Body of pancreas (tissue), 4 donors: Measurements from ENCODE around the gene WDFY1. TPM values are rescaled to one million over a fixed set of nuclear protein-coding genes. Genes with fewer than 3 reads are reported as not detected.

Source experiments
- ATAC-seq: fragments of 150-250 bp; one replicate; pipeline ENCODE4 v1.9.1; 2016
- DNase-seq, 4 donors: peaks; one replicate each; pipeline ENCODE4 v3.0.0-alpha.2; 2019
- H3K27ac ChIP-seq, 4 donors: fragments of 200-600 bp; sonication (generic); 1 replicate in 3 of 4; 2 replicates in 1 of 4; pipeline versions ENCODE4 v1.5.1 to v1.6.1; 2016 to 2019; ENCODE audit warnings: mild to moderate bottlenecking in 1 of 4, mixed read lengths in 1 of 4, moderate library complexity in 1 of 4
- H3K27me3 ChIP-seq, 2 donors: fragments of 200-600 bp; sonication (generic); one replicate each; pipeline ENCODE4 v1.6.0; 2016; ENCODE audit warnings: mild to moderate bottlenecking in 1 of 2
- H3K36me3 ChIP-seq, 2 donors: fragments of 200-600 bp; sonication (generic); replicated peaks in 1 of 2; 2 replicates each; pipeline ENCODE4 v1.5.1; 2016; ENCODE audit warnings: low read depth in 2 of 2; ENCODE audit not compliant: insufficient read depth in 1 of 2
- H3K4me1 ChIP-seq: fragments of 200-600 bp; sonication (generic); one replicate; pipeline ENCODE4 v1.6.0; 2016
- H3K4me3 ChIP-seq, 2 donors: fragments of 200-600 bp; sonication (generic); 1 replicate in 1 of 2; 2 replicates in 1 of 2; pipeline ENCODE4 v1.5.1; 2016 to 2019
- H3K9me3 ChIP-seq, 3 donors: fragments of 200-600 bp; sonication (generic); 1 replicate in 2 of 3; 2 replicates in 1 of 3; pipeline ENCODE4 v1.5.1; 2016
- CTCF ChIP-seq, 7 experiments: fragments of 450-650 bp in 4 of 7; fragments of 200-600 bp in 3 of 7; sonication (generic) in 3 of 7; IDR thresholded peaks; one replicate each; pipeline ENCODE4 v1.5.1; 2016 to 2019; ENCODE audit warnings: antibody characterized with exemption in 7 of 7
- POLR2A ChIP-seq, 3 donors: fragments of 450-650 bp; IDR thresholded peaks; one replicate each; pipeline ENCODE4 v1.6.1; 2016; ENCODE audit warnings: antibody characterized with exemption in 3 of 3, mild to moderate bottlenecking in 2 of 3
- WGBS, 2 donors: methylation state at CpG; one replicate each; pipeline ENCODE4 v1.1.5; 2017; 5-methylcytosine and 5-hydroxymethylcytosine counted together
- intact Hi-C: fragments of 100-400 bp; cut with DNase I; formaldehyde crosslinking; loops from one replicate; pipeline ENCODE4 v1.15.1; 2023
- total RNA-seq, 2 donors: library from RNA; depleted of rRNA; stranded (reverse); fragments of >200 nt; gene quantifications; one replicate each; pipeline ENCODE4 v1.1.0, GENCODE V29; 2016

WDFY1 gene
- total RNA-seq, 2 donors from 2014 or later: 18.9 to 71.5 TPM

DNA sequence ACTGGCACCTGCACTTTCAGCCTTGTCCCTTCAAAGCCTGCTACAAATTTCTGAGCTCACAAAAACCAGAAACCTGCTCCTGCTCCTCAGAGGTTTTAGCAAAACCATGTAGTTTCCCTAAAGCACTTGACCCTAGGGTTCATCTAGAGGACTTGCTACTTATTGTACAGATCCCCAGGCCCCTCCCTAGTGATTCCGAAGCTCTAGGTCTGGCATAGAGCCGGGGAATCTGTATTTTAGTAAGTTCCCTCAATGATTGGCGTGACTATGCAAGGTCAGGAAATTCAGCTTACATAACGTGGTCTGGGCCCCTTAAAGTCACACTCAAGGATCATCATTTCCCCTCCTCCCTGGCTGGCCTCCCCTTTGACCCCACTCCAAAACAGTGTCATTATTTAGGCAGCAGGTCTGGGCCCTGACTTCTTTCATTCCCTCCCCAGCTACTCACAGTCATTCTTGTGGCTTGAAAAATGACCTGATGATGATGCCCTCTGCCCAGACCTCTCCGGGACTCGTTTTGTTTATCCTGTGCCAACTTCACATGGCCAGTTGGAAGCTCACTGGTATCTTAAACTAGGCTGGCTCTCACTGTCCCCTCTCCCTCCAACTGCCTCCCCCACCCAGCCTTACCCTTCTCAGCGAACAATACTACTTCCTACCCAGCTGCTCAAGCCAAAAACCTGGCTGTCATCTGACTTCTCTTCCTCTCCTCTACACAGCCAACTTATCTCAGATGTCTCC, 36.0 kb downstream of the WDFY1 start:
- TF ChIP-seq CTCF (IDR thresholded peaks at IDR 0.05) (no peak), POLR2A (IDR thresholded peaks at IDR 0.05) (no peak)
- no peaks in the 10 kb centered on the region for H3K27me3 ChIP-seq
- 38 to 48% methylated on average over 7 of the region's 7 CpGs for WGBS, 2 donors
- no peaks in the 10 kb centered on the region for H3K9me3 ChIP-seq
- ATAC-seq (no peak), DNase-seq (no peak)
- H3K36me3 ChIP-seq: peaks cover 0 to 2% of the 10 kb centered on the region in 2 donors
- H3K4me3 ChIP-seq: no peak overlapping the region
- intact Hi-C loops: no loop called here
- peak overlapping the region in 3 of 4 donors; percentile 23 to 57 (median 56) for H3K27ac ChIP-seq
- peaks cover 32% of the 10 kb centered on the region for H3K4me1 ChIP-seq

- Histone ChIP-seq H3K4me1 (peaks cover 32% of the 10 kb centered on the region), H3K9me3 (no peaks in the 10 kb centered on the region), H3K27ac (peak overlapping the region in 3 of 4 donors; percentile 23 to 57 (median 56)), H3K4me3 (no peak overlapping the region), H3K27me3 (no peaks in the 10 kb centered on the region), H3K36me3 (peaks cover 0 to 2% of the 10 kb centered on the region in 2 donors)
- DNase-seq (peak in 2 of 4 donors; percentile 19 to 47), ATAC-seq (peak; percentile 71)
- intact Hi-C loops: no loop called here
- 25 to 33% methylated on average over 8 of the region's 8 CpGs for WGBS, 2 donors
- TF ChIP-seq CTCF (IDR thresholded peaks at IDR 0.05) (no peak), POLR2A (IDR thresholded peaks at IDR 0.05) (no peak)
Observed at GRCh38 chr2:223908304-223908998, 36.7 kb downstream of the WDFY1 start.

DNA sequence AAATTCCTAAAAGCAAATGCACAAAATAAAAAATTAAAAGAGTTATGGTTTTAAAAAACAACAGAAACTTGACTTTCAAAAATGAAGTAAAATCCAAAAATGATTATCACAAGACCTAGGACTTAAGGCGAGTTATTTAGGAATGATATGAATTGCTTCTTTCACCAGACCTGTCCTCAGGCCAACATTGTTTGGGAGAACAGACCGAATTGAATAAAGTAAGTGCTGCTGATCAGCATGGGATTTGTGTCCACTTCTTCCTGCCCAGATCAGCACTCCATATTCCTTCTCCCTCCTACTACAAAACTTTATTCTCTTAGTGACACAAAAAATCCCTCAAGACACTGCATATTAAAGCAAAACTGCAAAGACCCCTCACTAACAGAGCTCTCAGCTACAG, 39.1 kb downstream of the WDFY1 start:
- WGBS, 2 donors: 70 to 84% methylated on average over 2 of the region's 2 CpGs
- Histone ChIP-seq H3K4me3 (no peak overlapping the region), H3K27me3 (no peaks in the 10 kb centered on the region), H3K36me3 (peaks cover 0 to 2% of the 10 kb centered on the region in 2 donors), H3K27ac (no peak overlapping the region), H3K4me1 (peaks cover 32% of the 10 kb centered on the region), H3K9me3 (no peaks in the 10 kb centered on the region)
- ATAC-seq: no peak
- no peak for DNase-seq
- TF ChIP-seq CTCF (IDR thresholded peaks at IDR 0.05): no peak
- TF ChIP-seq POLR2A (IDR thresholded peaks at IDR 0.05): no peak
- intact Hi-C loops: no loop called here

DNA sequence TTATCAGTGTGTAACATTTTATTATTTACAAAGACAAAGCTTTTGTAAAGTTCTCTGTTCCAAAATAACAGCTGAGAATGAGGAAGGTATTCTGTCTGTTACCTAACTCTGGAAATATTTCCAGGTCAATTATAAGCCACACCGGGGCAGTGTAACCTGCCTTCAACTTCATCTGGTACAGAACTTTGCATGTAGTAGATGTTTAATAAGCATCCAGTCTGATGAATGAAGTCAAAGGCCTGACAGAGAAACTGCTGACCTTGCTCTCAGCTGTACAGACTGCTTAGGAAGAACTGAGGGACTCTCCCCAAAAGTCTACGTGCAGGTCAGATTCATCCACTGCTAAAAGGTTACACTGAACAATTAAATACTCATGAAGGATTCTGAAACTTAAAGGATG, 43.3 kb downstream of the WDFY1 start:
- Histone ChIP-seq H3K4me3 (no peak overlapping the region), H3K9me3 (no peaks in the 10 kb centered on the region), H3K36me3 (peaks cover 0 to 6% of the 10 kb centered on the region in 2 donors), H3K27me3 (no peaks in the 10 kb centered on the region), H3K27ac (peak overlapping the region in 2 of 4 donors; percentile 15 to 54), H3K4me1 (no peaks in the 10 kb centered on the region)
- intact Hi-C loops: no loop called here
- DNase-seq: peak in 2 of 4 donors; percentile 43 to 44
- WGBS, 2 donors: 32 to 35% methylated on average over 2 of the region's 2 CpGs
- peak in 5 of 7 experiments; percentile 17 to 51 (median 39) for TF ChIP-seq CTCF (IDR thresholded peaks at IDR 0.05)
- no peak for TF ChIP-seq POLR2A (IDR thresholded peaks at IDR 0.05)
- peak; percentile 87 for ATAC-seq
